Measurements from ENCODE around the gene RAET1G.

- TF ChIP-seq POLR2A (IDR thresholded peaks at IDR 0.05) (no peak), CTCF (IDR thresholded peaks at IDR 0.05) (no peak)
These were observed 13.0 kb downstream of the RAET1G start for GRCh38 chr6:149909701-149910470.
